WTC11 (cell line): Measurements from ENCODE around the gene ZNF771. TPM values are rescaled to one million over a fixed set of nuclear protein-coding genes. Genes with fewer than 3 reads are reported as not detected.
A peak's percentile ranks its signal among the peaks of the same experiment; 100 is the strongest.

Experiments used
- ATAC-seq: fragments of 200-7000 bp; cut with Tn5 transposase; 2 replicates; pipeline ENCODE4 v1.10.0; 2021; ENCODE audit warnings: mild to moderate bottlenecking, moderate library complexity
- CTCF ChIA-PET: fragments of 300-600 bp; sonication (Branson Sonifier 250); formaldehyde crosslinking; loops from one replicate; lab custom pipeline; 2021; ENCODE audit warnings: antibody characterized with exemption; lab: Charles Lee
- POLR2A ChIA-PET: fragments of 350-600 bp; sonication (Branson Sonifier 250); formaldehyde crosslinking; loops from one replicate; lab custom pipeline; 2021; ENCODE audit warnings: antibody characterized with exemption; lab: Charles Lee
- DNase-seq: peaks from one replicate; pipeline ENCODE4 v3.0.0; 2021; ENCODE audit warnings: low spot score
- H3K27ac Mint-ChIP-seq: 2 replicates; pipeline ENCODE4 v1.8.0; 2021; ENCODE audit warnings: mixed read lengths
- H3K27me3 Mint-ChIP-seq: 2 replicates; pipeline ENCODE4 v1.8.0; 2021; ENCODE audit warnings: low read depth, mild to moderate bottlenecking, moderate library complexity, mixed read lengths
- H3K36me3 Mint-ChIP-seq: 2 replicates; pipeline ENCODE4 v1.8.0; 2021; ENCODE audit warnings: mixed read lengths
- H3K4me1 Mint-ChIP-seq: 2 replicates; pipeline ENCODE4 v1.8.0; 2022; ENCODE audit warnings: mixed read lengths
- H3K4me3 Mint-ChIP-seq: 2 replicates; pipeline ENCODE4 v1.8.0; 2021; ENCODE audit warnings: mild to moderate bottlenecking, moderate library complexity, mixed read lengths
- H3K9me3 Mint-ChIP-seq: 2 replicates; pipeline ENCODE4 v1.8.0; 2021; ENCODE audit warnings: mixed read lengths
- AFF4 ChIP-seq: sonication (generic); formaldehyde crosslinking; IDR thresholded peaks from 2 replicates; pipeline ENCODE4 v1.8.1; 2023; ENCODE audit warnings: mild to moderate bottlenecking, missing genetic modification reagents, borderline replicate concordance
- ARID4B ChIP-seq: sonication (generic); formaldehyde crosslinking; IDR thresholded peaks from 2 replicates; pipeline ENCODE4 v1.8.0; 2023; ENCODE audit warnings: missing genetic modification reagents, mild to moderate bottlenecking, borderline replicate concordance
- ATF3 ChIP-seq: sonication (generic); formaldehyde crosslinking; conservative IDR thresholded peaks from 2 replicates; pipeline ENCODE4 v1.8.1; 2022; ENCODE audit warnings: mild to moderate bottlenecking, missing genetic modification reagents
- CREM ChIP-seq: sonication (generic); formaldehyde crosslinking; IDR thresholded peaks from 2 replicates; pipeline ENCODE4 v1.8.1; 2022; ENCODE audit warnings: mild to moderate bottlenecking, missing genetic modification reagents, moderate library complexity
- E2F4 ChIP-seq: sonication (generic); formaldehyde crosslinking; IDR thresholded peaks from 2 replicates; pipeline ENCODE4 v1.8.1; 2022; ENCODE audit warnings: low read depth, mild to moderate bottlenecking, moderate library complexity, missing genetic modification reagents, borderline replicate concordance
- E2F5 ChIP-seq: sonication (generic); formaldehyde crosslinking; IDR thresholded peaks from 2 replicates; pipeline ENCODE4 v1.8.1; 2022; ENCODE audit warnings: mild to moderate bottlenecking, moderate library complexity, missing genetic modification reagents
- ELF4 ChIP-seq: sonication (generic); formaldehyde crosslinking; IDR thresholded peaks from 2 replicates; pipeline ENCODE4 v1.8.1; 2022; ENCODE audit warnings: low read depth, mild to moderate bottlenecking, moderate library complexity, missing genetic modification reagents
- ESRRA ChIP-seq: sonication (generic); formaldehyde crosslinking; IDR thresholded peaks from 2 replicates; pipeline ENCODE4 v1.8.1; 2022; ENCODE audit warnings: mild to moderate bottlenecking, missing genetic modification reagents, borderline replicate concordance
- GRHL2 ChIP-seq: fragments of 250-450 bp; sonication (Bioruptor Pico); IDR thresholded peaks from 2 replicates; pipeline ENCODE4 v1.8.0; 2022; ENCODE audit warnings: mild to moderate bottlenecking, moderate library complexity; ENCODE audit not compliant: insufficient replicate concordance, severe bottlenecking
- HMGA2 ChIP-seq: fragments of 250-450 bp; sonication (Bioruptor Pico); IDR thresholded peaks from 2 replicates; pipeline ENCODE4 v1.4.0; 2021; ENCODE audit warnings: mild to moderate bottlenecking, moderate library complexity
- MAX ChIP-seq: sonication (generic); formaldehyde crosslinking; IDR thresholded peaks from 2 replicates; pipeline ENCODE4 v1.8.0; 2022; ENCODE audit warnings: mild to moderate bottlenecking, missing genetic modification reagents
- NR2C2 ChIP-seq: sonication (generic); formaldehyde crosslinking; IDR thresholded peaks from 2 replicates; pipeline ENCODE4 v1.8.0; 2022; ENCODE audit warnings: mild to moderate bottlenecking, missing genetic modification reagents
- NR3C1 ChIP-seq: sonication (generic); formaldehyde crosslinking; conservative IDR thresholded peaks from 2 replicates; pipeline ENCODE4 v1.8.1; 2023; ENCODE audit warnings: low read depth, mild to moderate bottlenecking, missing genetic modification reagents
- SOX15 ChIP-seq: fragments of 250-450 bp; sonication (Bioruptor Pico); IDR thresholded peaks from 2 replicates; pipeline ENCODE4 v1.9.0; 2021; ENCODE audit warnings: mild to moderate bottlenecking
- USF1 ChIP-seq: sonication (generic); formaldehyde crosslinking; IDR thresholded peaks from 2 replicates; pipeline ENCODE4 v1.8.0; 2022; ENCODE audit warnings: mild to moderate bottlenecking, missing genetic modification reagents
- ZNF138 ChIP-seq: sonication (generic); formaldehyde crosslinking; conservative IDR thresholded peaks from 2 replicates; pipeline ENCODE4 v1.8.1; 2022; ENCODE audit warnings: mild to moderate bottlenecking, moderate library complexity, missing genetic modification reagents
- ZNF416 ChIP-seq: fragments of 250-450 bp; sonication (Bioruptor Pico); IDR thresholded peaks from 2 replicates; pipeline ENCODE4 v1.9.0; 2021; ENCODE audit warnings: mild to moderate bottlenecking, inconsistent platforms
- total RNA-seq: library from RNA; stranded (reverse); gene quantifications from 3 replicates; pipeline ENCODE4 v1.2.3, GENCODE V29; 2021

Gene ZNF771
- total RNA-seq, 1 experiment from 2014 or later: 10.0 TPM

GRCh38 chr16:30439720-30440348, 32.4 kb downstream of the ZNF771 start:
- Mint-ChIP-seq H3K9me3 (peaks cover 9% of the 10 kb centered on the region), H3K27me3 (peaks cover 20% of the 10 kb centered on the region), H3K4me1 (peaks cover 18% of the 10 kb centered on the region), H3K4me3 (no peak overlapping the region), H3K27ac (no peak overlapping the region), H3K36me3 (peaks cover 13% of the 10 kb centered on the region)
- ChIA-PET CTCF (interaction anchor here (2.8 kb wide), 1 partner anchor 10 kb away, joined by 18 read pairs; the partner anchor contains the start of gene DCTPP1), POLR2A (no interaction called here)
- DNase-seq (no peak), ATAC-seq (no peak)
- TF ChIP-seq E2F4 (CRISPR knock-in tag): no peak
- no peak for TF ChIP-seq NR2C2 (CRISPR knock-in tag)
- TF ChIP-seq AFF4 (CRISPR knock-in tag): no peak
- no peak for TF ChIP-seq ATF3 (CRISPR knock-in tag)
- no peak for TF ChIP-seq SOX15 (CRISPR knock-in tag)
- TF ChIP-seq NR3C1 (CRISPR knock-in tag): no peak
- TF ChIP-seq CREM: no peak
- TF ChIP-seq MAX: no peak
- no peak for TF ChIP-seq ZNF138 (CRISPR knock-in tag)
- no peak for TF ChIP-seq ZNF416
- no peak for TF ChIP-seq ESRRA (CRISPR knock-in tag)
- no peak for TF ChIP-seq ARID4B (CRISPR knock-in tag)

- Mint-ChIP-seq H3K27ac (no peak overlapping the region), H3K4me1 (peaks cover 22% of the 10 kb centered on the region), H3K36me3 (peaks cover 19% of the 10 kb centered on the region), H3K9me3 (peaks cover 16% of the 10 kb centered on the region), H3K27me3 (peaks cover 31% of the 10 kb centered on the region), H3K4me3 (peak overlapping the region; percentile 9)
- ChIA-PET CTCF (interaction anchor here (4.5 kb wide), 1 partner anchor 13 kb away, joined by 25 read pairs; the partner anchor contains the start of gene DCTPP1), POLR2A (no interaction called here)
- ATAC-seq (no peak), DNase-seq (no peak)
- TF ChIP-seq ARID4B (CRISPR knock-in tag) (no peak), ELF4 (CRISPR knock-in tag) (no peak), USF1 (no peak), GRHL2 (CRISPR knock-in tag) (no peak), ZNF138 (CRISPR knock-in tag) (no peak), HMGA2 (no peak), ZNF416 (no peak), E2F5 (no peak)
Observed at GRCh38 chr16:30443631-30444030, 36.2 kb downstream of the ZNF771 start.
